ENCODE data around the gene KHDC3L.

DNA sequence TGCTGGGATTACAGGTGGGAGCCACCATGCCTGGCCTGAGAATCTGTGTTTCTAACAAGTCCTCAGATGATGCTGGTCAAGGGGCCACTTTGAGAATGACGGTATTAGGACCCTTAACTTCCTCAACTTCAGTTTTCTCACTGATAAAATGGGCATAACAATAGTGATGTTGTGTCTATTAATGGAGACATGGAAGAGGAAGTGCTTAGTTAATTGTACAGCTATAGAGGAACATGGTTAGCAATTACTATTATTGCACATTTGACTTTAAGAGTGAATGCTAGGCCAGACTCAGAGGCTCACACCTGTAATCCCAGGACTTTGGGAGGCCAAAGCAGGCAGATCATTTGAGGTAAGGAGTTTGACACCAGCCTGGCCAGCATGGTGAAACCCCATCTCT is 21.1 kb upstream of the KHDC3L start:
- TF ChIP-seq, protein P1, sequence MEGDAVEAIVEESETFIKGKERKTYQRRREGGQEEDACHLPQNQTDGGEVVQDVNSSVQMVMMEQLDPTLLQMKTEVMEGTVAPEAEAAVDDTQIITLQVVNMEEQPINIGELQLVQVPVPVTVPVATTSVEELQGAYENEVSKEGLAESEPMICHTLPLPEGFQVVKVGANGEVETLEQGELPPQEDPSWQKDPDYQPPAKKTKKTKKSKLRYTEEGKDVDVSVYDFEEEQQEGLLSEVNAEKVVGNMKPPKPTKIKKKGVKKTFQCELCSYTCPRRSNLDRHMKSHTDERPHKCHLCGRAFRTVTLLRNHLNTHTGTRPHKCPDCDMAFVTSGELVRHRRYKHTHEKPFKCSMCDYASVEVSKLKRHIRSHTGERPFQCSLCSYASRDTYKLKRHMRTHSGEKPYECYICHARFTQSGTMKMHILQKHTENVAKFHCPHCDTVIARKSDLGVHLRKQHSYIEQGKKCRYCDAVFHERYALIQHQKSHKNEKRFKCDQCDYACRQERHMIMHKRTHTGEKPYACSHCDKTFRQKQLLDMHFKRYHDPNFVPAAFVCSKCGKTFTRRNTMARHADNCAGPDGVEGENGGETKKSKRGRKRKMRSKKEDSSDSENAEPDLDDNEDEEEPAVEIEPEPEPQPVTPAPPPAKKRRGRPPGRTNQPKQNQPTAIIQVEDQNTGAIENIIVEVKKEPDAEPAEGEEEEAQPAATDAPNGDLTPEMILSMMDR (IDR thresholded peaks at IDR 0.05): no peak
- TF ChIP-seq POLR2A (IDR thresholded peaks at IDR 0.05; ENCODE audit: low read depth) (no peak), EP300 (IDR thresholded peaks at IDR 0.05) (no peak), POLR2AphosphoS5 (IDR thresholded peaks at IDR 0.05) (no peak)

Measured in esophagus muscularis mucosa (tissue), 4 donors.